ENCODE data around the gene ANO4. TPM values are rescaled to one million over a fixed set of nuclear protein-coding genes. Genes with fewer than 3 reads are reported as not detected.

Gene ANO4
- total and polyA plus RNA-seq, 7 donors, result 0.03 to 0.11 (median 0.03) TPM; not detected in 4

GRCh38 chr12:101001669-101002068, 207.1 kb downstream of the ANO4 start:
- Histone ChIP-seq H3K4me3 (no peak overlapping the region), H3K36me3 (ENCODE audit: insufficient read depth in 1 of 2, low read depth in 1 of 2) (no peaks in the 10 kb centered on the region), H3K27me3 (ENCODE audit: insufficient read depth in 3 of 3, low read length in 2 of 3) (no peaks in the 10 kb centered on the region), H3K27ac (no peak overlapping the region), H3K4me1 (no peaks in the 10 kb centered on the region), H3K9me3 (no peaks in the 10 kb centered on the region)
- TF ChIP-seq CTCF (IDR thresholded peaks at IDR 0.05), result no peak
- WGBS, 3 donors, result 88 to 91% (median 90%) methylated on average over 5 of the region's 5 CpGs
- intact Hi-C loops (cut with DNase I), result no loop called here
- DNase-seq (no peak), ATAC-seq (no peak)

- no peaks in the 10 kb centered on the region for H3K4me1 ChIP-seq
- no peak overlapping the region for H3K4me3 ChIP-seq
- ATAC-seq, result no peak
- TF ChIP-seq CTCF (IDR thresholded peaks at IDR 0.05), result no peak
- DNase-seq, result no peak
- intact Hi-C loops (cut with DNase I), result no loop called here
- H3K27me3 ChIP-seq (ENCODE audit: insufficient read depth in 3 of 3, low read length in 2 of 3), result no peaks in the 10 kb centered on the region
- H3K36me3 ChIP-seq (ENCODE audit: insufficient read depth in 1 of 2, low read depth in 1 of 2), result no peaks in the 10 kb centered on the region
- WGBS, 3 donors, result 37 to 42% (median 41%) methylated on average over 3 of the region's 3 CpGs
- no peaks in the 10 kb centered on the region for H3K9me3 ChIP-seq
- H3K27ac ChIP-seq, result no peak overlapping the region
These were observed 208.3 kb downstream of the ANO4 start for GRCh38 chr12:101002696-101003419.

- Histone ChIP-seq H3K4me3 (no peak overlapping the region), H3K4me1 (no peaks in the 10 kb centered on the region), H3K27ac (no peak overlapping the region), H3K27me3 (ENCODE audit: insufficient read depth in 3 of 3, low read length in 2 of 3) (no peaks in the 10 kb centered on the region), H3K36me3 (ENCODE audit: insufficient read depth in 1 of 2, low read depth in 1 of 2) (no peaks in the 10 kb centered on the region), H3K9me3 (peaks cover 11% of the 10 kb centered on the region)
- WGBS, 3 donors, result 75 to 85% (median 83%) methylated on average over 1 of the region's 1 CpG
- DNase-seq (no peak), ATAC-seq (no peak)
- TF ChIP-seq CTCF (IDR thresholded peaks at IDR 0.05), result no peak
- intact Hi-C loops (cut with DNase I), result no loop called here
These were observed 210.3 kb downstream of the ANO4 start for GRCh38 chr12:101004898-101005297.

GRCh38 chr12:101009274-101009673, 214.7 kb downstream of the ANO4 start:
- peaks cover 11% of the 10 kb centered on the region for H3K9me3 ChIP-seq
- no peak overlapping the region for H3K4me3 ChIP-seq
- intact Hi-C loops (cut with DNase I), result no loop called here
- TF ChIP-seq CTCF (IDR thresholded peaks at IDR 0.05), result no peak
- no peak overlapping the region for H3K27ac ChIP-seq
- no peak for DNase-seq
- no peaks in the 10 kb centered on the region for H3K4me1 ChIP-seq
- no peaks in the 10 kb centered on the region for H3K27me3 ChIP-seq (ENCODE audit: insufficient read depth in 3 of 3, low read length in 2 of 3)
- no peak for ATAC-seq
- no peaks in the 10 kb centered on the region for H3K36me3 ChIP-seq (ENCODE audit: insufficient read depth in 1 of 2, low read depth in 1 of 2)
- WGBS, 3 donors, result 90 to 97% (median 92%) methylated on average over 1 of the region's 1 CpG

- ATAC-seq (no peak), DNase-seq (no peak)
- Histone ChIP-seq H3K27ac (no peak overlapping the region), H3K4me3 (no peak overlapping the region), H3K36me3 (ENCODE audit: insufficient read depth in 1 of 2, low read depth in 1 of 2) (no peaks in the 10 kb centered on the region), H3K4me1 (no peaks in the 10 kb centered on the region), H3K27me3 (ENCODE audit: insufficient read depth in 3 of 3, low read length in 2 of 3) (no peaks in the 10 kb centered on the region), H3K9me3 (peaks cover 11% of the 10 kb centered on the region)
- no peak for TF ChIP-seq CTCF (IDR thresholded peaks at IDR 0.05)
- intact Hi-C loops (cut with DNase I), result no loop called here
- WGBS, 3 donors, result 8 to 13% (median 11%) methylated on average over 1 of the region's 1 CpG
These were observed 216.3 kb downstream of the ANO4 start for GRCh38 chr12:101010896-101011295.
